ENCODE measurements around the gene IQGAP3. TPM values are rescaled to one million over a fixed set of nuclear protein-coding genes. Genes with fewer than 3 reads are reported as not detected.
"Not testable (repeated sequence)": the region's sequence is repeated elsewhere in the genome, so short reads cannot be mapped to it uniquely, and the experiment has no call there.

The IQGAP3 gene
- total RNA-seq, 8 experiments from 2014 or later = 0.20 to 11.6 (median 1.5) TPM

GRCh38 chr1:156592158-156592909, 20.0 kb upstream of the IQGAP3 start:
- no peak for ATAC-seq (replicated peaks in 6 of 8)
- 33 to 93% (median 71%) methylated on average over 1 to 8 of the region's 16 CpGs; no CpG with 5 or more reads in 3 of the 10 experiments for WGBS, 10 experiments
- H3K27ac ChIP-seq = peak overlapping the region in 1 of 2 donors; percentile 53
- in situ Hi-C loops (cut with MboI; ENCODE audit: low pct_unique_long_range_greater_than_20kb in 2 of 9, low sequenced_read_pairs in 9 of 9, unreplicated experiment in 9 of 9) = no loop called here
- H3K4me1 ChIP-seq (replicated peaks in 1 of 2) = peaks cover 20 to 28% of the 10 kb centered on the region in 2 donors
- H3K4me3 ChIP-seq = peak overlapping the region; percentile 52 to 83 (median 75)

GRCh38 chr1:156591432-156592157, 19.2 kb upstream of the IQGAP3 start, which contains the start of gene NAXE:
NAXE (plus strand) TSS chr1:156591776; CDS start chr1:156591805, 29 bp downstream.
- peaks cover 20 to 28% of the 10 kb centered on the region in 2 donors for H3K4me1 ChIP-seq (replicated peaks in 1 of 2)
- in situ Hi-C loops (cut with MboI; ENCODE audit: low pct_unique_long_range_greater_than_20kb in 2 of 9, low sequenced_read_pairs in 9 of 9, unreplicated experiment in 9 of 9) = no loop called here
- WGBS, 10 experiments = 0 to 1% (median 0%) methylated on average over 11 to 18 of the region's 60 CpGs; no CpG with 5 or more reads in 7 of the 10 experiments
- peak within 1 kb of the TSS; percentile 40 to 53 for H3K27ac ChIP-seq
- peak within 1 kb of the TSS; percentile 52 to 83 (median 75) for H3K4me3 ChIP-seq
- peak; percentile 93 to 98 (median 96) for ATAC-seq (replicated peaks in 6 of 8)

- ATAC-seq (replicated peaks in 6 of 8) = no peak
- WGBS, 10 experiments = 0 to 56% (median 16%) methylated on average over 1 to 6 of the region's 6 CpGs; no CpG with 5 or more reads in 2 of the 10 experiments
- in situ Hi-C loops (cut with MboI; ENCODE audit: low pct_unique_long_range_greater_than_20kb in 2 of 9, low sequenced_read_pairs in 9 of 9, unreplicated experiment in 9 of 9) = no loop called here
- peaks cover 20 to 28% of the 10 kb centered on the region in 2 donors for H3K4me1 ChIP-seq (replicated peaks in 1 of 2)
- peak overlapping the region; percentile 52 to 83 (median 75) for H3K4me3 ChIP-seq
- H3K27ac ChIP-seq = peak overlapping the region; percentile 16 to 27
Observed at GRCh38 chr1:156591181-156591431, 18.7 kb upstream of the IQGAP3 start.

DNA sequence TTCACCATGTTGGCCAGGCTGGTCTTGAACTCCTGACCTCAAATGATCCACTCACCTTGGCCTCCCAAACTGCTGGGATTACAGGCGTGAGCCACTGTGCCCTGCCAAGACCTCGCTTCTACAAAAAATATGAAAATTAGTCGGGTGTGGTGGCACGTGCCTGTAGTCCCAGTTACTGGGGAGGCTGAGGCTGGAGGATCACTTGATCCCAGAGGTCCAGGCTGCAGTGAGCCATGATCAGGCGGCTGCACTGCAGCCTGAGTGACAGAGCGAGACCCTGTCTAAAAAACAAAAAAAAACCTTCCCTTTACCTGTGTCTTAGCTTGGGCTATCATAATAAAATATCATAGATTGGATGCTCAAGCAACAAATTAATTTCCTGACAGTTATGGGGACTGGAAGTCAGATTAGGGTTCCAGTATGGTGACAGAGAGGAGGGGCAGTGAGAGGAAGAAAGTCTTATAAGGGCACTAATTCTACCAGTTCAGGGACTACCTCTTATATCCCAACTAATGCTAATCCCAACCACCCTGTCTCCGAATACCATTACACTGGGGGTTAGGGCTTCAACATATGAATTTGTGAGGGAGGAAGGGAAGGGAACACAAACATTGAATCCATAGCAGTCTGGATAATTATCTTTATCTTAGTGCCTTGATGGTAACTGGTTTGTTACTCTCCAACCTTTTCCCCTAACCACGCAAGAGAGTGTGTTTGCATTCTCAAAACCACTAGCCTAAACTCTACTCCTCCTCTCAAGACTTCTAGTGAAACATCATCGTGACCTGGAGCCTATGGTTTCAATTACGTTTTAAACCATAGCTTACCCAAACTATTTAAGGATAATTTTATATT, 18.2 kb upstream of the IQGAP3 start:
- WGBS, 10 experiments = 48 to 100% (median 92%) methylated on average over 2 to 9 of the region's 10 CpGs; no CpG with 5 or more reads in 2 of the 10 experiments
- H3K4me3 ChIP-seq = peak overlapping the region; percentile 52 to 83 (median 75)

DNA sequence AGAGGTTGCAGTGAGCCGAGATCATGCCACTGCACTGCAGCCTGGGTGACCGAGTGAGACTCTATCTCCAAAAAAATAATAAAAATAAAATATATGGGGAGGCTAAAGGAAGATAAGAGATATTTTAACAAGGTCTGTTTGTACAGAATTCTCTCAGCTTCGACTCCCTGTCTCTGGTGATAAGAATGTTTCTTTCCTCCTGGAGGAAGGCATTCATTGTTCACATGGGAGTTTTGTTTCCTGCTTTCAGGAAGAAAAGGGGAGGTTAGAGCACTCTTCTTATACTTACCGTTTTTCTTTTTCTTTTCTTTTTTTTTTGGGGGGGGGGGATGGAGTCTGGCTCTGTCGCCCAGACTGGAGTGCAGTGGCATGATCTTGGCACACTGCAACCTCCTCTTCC, 17.2 kb upstream of the IQGAP3 start:
- in situ Hi-C loops (cut with MboI; ENCODE audit: low pct_unique_long_range_greater_than_20kb in 2 of 9, low sequenced_read_pairs in 9 of 9, unreplicated experiment in 9 of 9) = no loop called here
- no peak for ATAC-seq (replicated peaks in 6 of 8)
- Histone ChIP-seq H3K27ac (no peak overlapping the region), H3K4me3 (no peak overlapping the region), H3K4me1 (replicated peaks in 1 of 2) (peaks cover 19 to 25% of the 10 kb centered on the region in 2 donors)
- WGBS, 10 experiments = 48 to 100% (median 80%) methylated on average over 1 to 5 of the region's 5 CpGs; no CpG with 5 or more reads in 1 of the 10 experiments

More for the DNA sequence above, 18.2 kb upstream of the IQGAP3 start:
- no peak overlapping the region for H3K27ac ChIP-seq
- no peak for ATAC-seq (replicated peaks in 6 of 8)
- peaks cover 20 to 28% of the 10 kb centered on the region in 2 donors for H3K4me1 ChIP-seq (replicated peaks in 1 of 2)
- in situ Hi-C loops (cut with MboI; ENCODE audit: low pct_unique_long_range_greater_than_20kb in 2 of 9, low sequenced_read_pairs in 9 of 9, unreplicated experiment in 9 of 9) = no loop called here

DNA sequence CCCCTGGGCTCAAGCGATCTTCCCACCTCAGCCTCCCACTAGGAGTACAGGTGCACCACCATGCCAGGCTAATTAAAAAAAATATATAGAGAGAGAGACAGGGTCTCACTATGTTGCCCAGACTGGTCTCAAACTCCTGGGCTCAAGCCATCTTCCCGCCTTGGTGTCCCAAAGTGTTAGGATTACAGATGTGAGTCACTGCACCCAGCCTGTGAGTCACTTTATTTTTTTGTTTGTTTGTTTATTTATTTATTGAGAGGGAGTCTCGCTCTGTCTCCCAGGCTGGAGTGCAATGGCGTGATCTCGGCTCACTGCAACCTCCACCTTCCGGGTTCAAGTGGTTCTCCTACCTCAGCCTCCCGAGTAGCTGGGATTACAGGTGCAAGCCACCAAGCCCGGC, 15.6 kb upstream of the IQGAP3 start:
- in situ Hi-C loops (cut with MboI; ENCODE audit: low pct_unique_long_range_greater_than_20kb in 2 of 9, low sequenced_read_pairs in 9 of 9, unreplicated experiment in 9 of 9) = not testable (repeated sequence)
- peaks cover 11 to 17% of the 10 kb centered on the region in 2 donors for H3K4me1 ChIP-seq (replicated peaks in 1 of 2)

GRCh38 chr1:156586892-156587477, 14.6 kb upstream of the IQGAP3 start:
- Histone ChIP-seq H3K4me1 (replicated peaks in 1 of 2) (peaks cover 5 to 9% of the 10 kb centered on the region in 2 donors), H3K27ac (no peak overlapping the region), H3K4me3 (no peak overlapping the region)
- ATAC-seq (replicated peaks in 6 of 8) = no peak
- WGBS, 10 experiments = 0 to 100% (median 65%) methylated on average over 1 to 2 of the region's 3 CpGs; no CpG with 5 or more reads in 3 of the 10 experiments
- in situ Hi-C loops (cut with MboI; ENCODE audit: low pct_unique_long_range_greater_than_20kb in 2 of 9, low sequenced_read_pairs in 9 of 9, unreplicated experiment in 9 of 9) = no loop called here

More for the DNA sequence above, 15.6 kb upstream of the IQGAP3 start:
- WGBS, 10 experiments = 33 to 100% (median 88%) methylated on average over 1 to 8 of the region's 8 CpGs; no CpG with 5 or more reads in 1 of the 10 experiments
- ATAC-seq (replicated peaks in 6 of 8); H3K4me3 ChIP-seq; H3K27ac ChIP-seq: not testable (repeated sequence)

DNA sequence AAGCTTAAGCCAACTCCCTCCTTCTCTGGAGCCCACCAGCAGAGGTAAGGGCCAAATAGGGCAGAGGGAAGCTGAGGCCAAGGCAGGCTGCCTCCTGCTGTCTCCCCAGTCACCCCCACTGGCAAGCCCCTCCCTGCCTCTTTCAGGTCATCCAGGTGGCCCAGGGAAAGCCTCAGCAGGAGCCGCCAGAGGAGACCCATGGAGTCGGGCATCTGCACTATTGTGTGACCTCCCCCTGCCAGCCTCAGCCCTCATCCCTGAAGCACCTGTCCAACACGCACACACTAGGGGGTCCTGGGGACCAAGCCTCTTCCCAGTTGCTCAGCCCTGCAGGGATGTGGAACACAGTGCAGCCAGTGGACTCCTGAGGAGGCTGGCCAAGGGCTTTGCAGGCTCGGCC, 14.0 kb upstream of the IQGAP3 start:
- Histone ChIP-seq H3K4me3 (no peak overlapping the region), H3K27ac (no peak overlapping the region), H3K4me1 (replicated peaks in 1 of 2) (peaks cover 5 to 9% of the 10 kb centered on the region in 2 donors)
- in situ Hi-C loops (cut with MboI; ENCODE audit: low pct_unique_long_range_greater_than_20kb in 2 of 9, low sequenced_read_pairs in 9 of 9, unreplicated experiment in 9 of 9) = no loop called here
- ATAC-seq (replicated peaks in 6 of 8) = no peak
- WGBS, 10 experiments = 20 to 100% (median 72%) methylated on average over 1 to 4 of the region's 4 CpGs; no CpG with 5 or more reads in 4 of the 10 experiments

GRCh38 chr1:156584813-156585212, 12.4 kb upstream of the IQGAP3 start:
- peak in 2 of 8 experiments; percentile 23 to 59 for ATAC-seq (replicated peaks in 6 of 8)
- in situ Hi-C loops (cut with MboI; ENCODE audit: low pct_unique_long_range_greater_than_20kb in 2 of 9, low sequenced_read_pairs in 9 of 9, unreplicated experiment in 9 of 9) = no loop called here

DNA sequence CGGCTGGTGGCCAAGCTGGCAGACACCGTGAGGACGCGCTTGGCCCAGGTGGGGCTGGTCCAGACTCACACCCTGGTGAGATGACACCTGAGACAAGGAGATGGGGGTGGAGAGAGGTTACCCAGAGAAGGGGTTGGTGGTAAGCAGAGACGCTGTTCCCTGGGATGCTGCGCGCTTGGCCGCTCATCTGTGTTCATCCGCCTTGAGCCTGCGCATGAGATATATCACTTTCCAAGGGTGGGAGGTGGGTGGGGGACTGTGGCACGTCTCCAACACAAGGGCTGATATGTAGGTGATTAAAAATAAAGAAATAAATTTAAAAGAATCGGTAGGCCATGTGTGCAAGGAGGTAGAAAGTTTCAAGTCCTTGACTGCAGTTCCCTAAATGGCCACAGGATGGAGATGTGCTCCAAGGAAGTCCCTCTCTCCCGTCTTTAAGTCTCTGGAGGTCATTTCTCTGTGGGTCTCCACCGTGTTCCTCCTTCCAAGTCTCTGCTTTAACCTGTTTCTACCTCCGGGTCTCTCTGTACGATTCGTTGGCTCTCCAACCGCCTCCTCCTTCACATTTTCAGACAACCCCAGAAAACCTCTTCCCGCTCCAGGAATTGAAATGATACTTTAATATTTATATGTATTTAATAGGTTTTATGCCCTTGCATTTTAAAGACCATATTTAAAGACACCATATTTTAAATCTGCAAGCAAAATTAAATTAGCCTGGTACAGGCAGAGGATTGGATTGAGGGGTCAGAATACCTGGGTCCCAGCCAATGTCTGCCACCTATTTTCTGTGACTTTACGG, 11.7 kb upstream of the IQGAP3 start:
- H3K27ac ChIP-seq = no peak overlapping the region
- no peak overlapping the region for H3K4me3 ChIP-seq
- WGBS, 10 experiments = 0 to 47% (median 27%) methylated on average over 4 to 12 of the region's 20 CpGs; no CpG with 5 or more reads in 2 of the 10 experiments
- ATAC-seq (replicated peaks in 6 of 8) = peak; percentile 56 to 81 (median 68)
- H3K4me1 ChIP-seq (replicated peaks in 1 of 2) = peaks cover 0 to 2% of the 10 kb centered on the region in 2 donors
- in situ Hi-C loops (cut with MboI; ENCODE audit: low pct_unique_long_range_greater_than_20kb in 2 of 9, low sequenced_read_pairs in 9 of 9, unreplicated experiment in 9 of 9) = no loop called here

More at GRCh38 chr1:156584813-156585212, 12.4 kb upstream of the IQGAP3 start:
- Histone ChIP-seq H3K27ac (no peak overlapping the region), H3K4me1 (replicated peaks in 1 of 2) (peaks cover 0 to 2% of the 10 kb centered on the region in 2 donors), H3K4me3 (no peak overlapping the region)
- WGBS, 10 experiments = 33 to 80% (median 66%) methylated on average over 2 to 11 of the region's 11 CpGs; no CpG with 5 or more reads in 2 of the 10 experiments

DNA sequence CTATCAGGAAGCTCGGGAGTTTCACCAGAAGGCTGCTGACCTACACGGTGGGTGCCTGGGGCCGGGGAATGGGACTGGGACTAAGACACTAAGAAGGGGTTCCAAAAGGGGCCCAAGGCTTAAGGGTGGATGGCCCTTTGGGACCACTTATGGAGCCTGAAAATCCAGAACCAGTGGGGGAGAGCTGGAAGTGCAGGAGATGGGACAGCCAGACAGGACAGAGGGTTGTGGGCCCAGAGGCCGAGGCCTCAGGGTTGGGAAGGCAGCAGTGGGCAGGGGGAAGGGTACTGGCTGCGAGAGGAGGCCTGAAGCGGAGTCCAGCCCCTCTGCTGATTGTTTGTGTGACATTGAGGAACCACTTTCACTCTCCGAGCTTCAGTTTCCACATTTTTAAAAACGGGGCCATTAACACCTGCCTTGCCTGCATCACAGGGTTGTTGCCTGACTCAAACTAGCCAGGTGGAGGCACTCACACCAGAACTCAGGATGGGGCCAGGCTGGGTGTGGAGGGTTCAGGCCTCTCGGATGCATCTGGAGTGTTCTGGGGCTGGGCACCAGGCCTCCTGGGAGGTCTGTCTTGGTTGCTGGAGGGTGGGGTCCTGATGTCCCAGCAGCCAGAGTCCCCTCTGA, 10.1 kb upstream of the IQGAP3 start:
- Histone ChIP-seq H3K4me1 (replicated peaks in 1 of 2) (peaks cover 11 to 15% of the 10 kb centered on the region in 2 donors), H3K4me3 (no peak overlapping the region), H3K27ac (no peak overlapping the region)
- in situ Hi-C loops (cut with MboI; ENCODE audit: low pct_unique_long_range_greater_than_20kb in 2 of 9, low sequenced_read_pairs in 9 of 9, unreplicated experiment in 9 of 9) = no loop called here
- WGBS, 10 experiments = 52 to 100% (median 85%) methylated on average over 1 to 6 of the region's 9 CpGs; no CpG with 5 or more reads in 6 of the 10 experiments
- ATAC-seq (replicated peaks in 6 of 8) = peak in 1 of 8 experiments; percentile 23

All from motor neuron (in vitro differentiated cells).